Calu3 (cell line): ENCODE measurements around the gene BCAS1. TPM values are rescaled to one million over a fixed set of nuclear protein-coding genes. Genes with fewer than 3 reads are reported as not detected.

Experiments used
- BruUV-seq: library from RNA; stranded (reverse); fragments of 400-500 nt; replicated peaks from 2 replicates; lab custom pipeline; 2021; lab: Mats Ljungman, UMichigan
- CTCF ChIA-PET: fragments of 300-600 bp; sonication (Branson Sonifier 250); formaldehyde crosslinking; loops from one replicate; lab custom pipeline; 2022; ENCODE audit warnings: antibody characterized with exemption; lab: Charles Lee
- DNase-seq: peaks from one replicate; pipeline ENCODE4 v3.0.0; 2022
- H3K27ac Mint-ChIP-seq: one replicate; pipeline ENCODE4 v1.8.0; 2022; ENCODE audit warnings: mixed read lengths; ENCODE audit not compliant: unreplicated experiment
- H3K27me3 Mint-ChIP-seq: one replicate; pipeline ENCODE4 v1.8.0; 2022; ENCODE audit warnings: mixed read lengths; ENCODE audit not compliant: unreplicated experiment
- H3K36me3 Mint-ChIP-seq: one replicate; pipeline ENCODE4 v1.8.0; 2022; ENCODE audit warnings: mild to moderate bottlenecking, moderate library complexity, mixed read lengths; ENCODE audit not compliant: insufficient read depth, unreplicated experiment
- H3K4me1 Mint-ChIP-seq: one replicate; pipeline ENCODE4 v1.8.0; 2022; ENCODE audit warnings: mild to moderate bottlenecking, low read depth, mixed read lengths; ENCODE audit not compliant: unreplicated experiment
- H3K4me3 Mint-ChIP-seq: one replicate; pipeline ENCODE4 v1.8.0; 2022; ENCODE audit warnings: mild to moderate bottlenecking, low read depth, moderate library complexity, mixed read lengths; ENCODE audit not compliant: unreplicated experiment
- H3K9me3 Mint-ChIP-seq: one replicate; pipeline ENCODE4 v1.8.0; 2022; ENCODE audit warnings: low read depth, mixed read lengths; ENCODE audit not compliant: unreplicated experiment
- intact Hi-C: fragments of 100-400 bp; cut with micrococcal nuclease; formaldehyde crosslinking; loops from one replicate; pipeline ENCODE4 v1.10.0; 2022; ENCODE audit not compliant: unreplicated experiment
- total RNA-seq: library from RNA; stranded (reverse); gene quantifications from 2 replicates; pipeline ENCODE4 v1.2.3, GENCODE V29; 2022
- TF ChIP-seq, protein P1 (sequence below): fragments of 200-600 bp; IDR thresholded peaks from one replicate; pipeline ENCODE4 v1.8.0; 2022; ENCODE audit warnings: antibody characterized with exemption; ENCODE audit not compliant: unreplicated experiment

Gene BCAS1
- total RNA-seq, 1 experiment from 2014 or later = 11.1 TPM

GRCh38 chr20:54026295-54027064 lies 43.9 kb downstream of the BCAS1 start:
- H3K4me1 Mint-ChIP-seq = no peaks in the 10 kb centered on the region
- H3K36me3 Mint-ChIP-seq = no peaks in the 10 kb centered on the region
- no peak for DNase-seq
- no peak overlapping the region for H3K27ac Mint-ChIP-seq
- CTCF ChIA-PET = no interaction called here
- intact Hi-C loops = no loop called here
- H3K9me3 Mint-ChIP-seq = no peaks in the 10 kb centered on the region
- peaks cover 39% of the 10 kb centered on the region for H3K27me3 Mint-ChIP-seq
- H3K4me3 Mint-ChIP-seq = no peak overlapping the region
- TF ChIP-seq, protein P1, sequence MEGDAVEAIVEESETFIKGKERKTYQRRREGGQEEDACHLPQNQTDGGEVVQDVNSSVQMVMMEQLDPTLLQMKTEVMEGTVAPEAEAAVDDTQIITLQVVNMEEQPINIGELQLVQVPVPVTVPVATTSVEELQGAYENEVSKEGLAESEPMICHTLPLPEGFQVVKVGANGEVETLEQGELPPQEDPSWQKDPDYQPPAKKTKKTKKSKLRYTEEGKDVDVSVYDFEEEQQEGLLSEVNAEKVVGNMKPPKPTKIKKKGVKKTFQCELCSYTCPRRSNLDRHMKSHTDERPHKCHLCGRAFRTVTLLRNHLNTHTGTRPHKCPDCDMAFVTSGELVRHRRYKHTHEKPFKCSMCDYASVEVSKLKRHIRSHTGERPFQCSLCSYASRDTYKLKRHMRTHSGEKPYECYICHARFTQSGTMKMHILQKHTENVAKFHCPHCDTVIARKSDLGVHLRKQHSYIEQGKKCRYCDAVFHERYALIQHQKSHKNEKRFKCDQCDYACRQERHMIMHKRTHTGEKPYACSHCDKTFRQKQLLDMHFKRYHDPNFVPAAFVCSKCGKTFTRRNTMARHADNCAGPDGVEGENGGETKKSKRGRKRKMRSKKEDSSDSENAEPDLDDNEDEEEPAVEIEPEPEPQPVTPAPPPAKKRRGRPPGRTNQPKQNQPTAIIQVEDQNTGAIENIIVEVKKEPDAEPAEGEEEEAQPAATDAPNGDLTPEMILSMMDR = no peak
- BruUV-seq = no TSS peak

DNA sequence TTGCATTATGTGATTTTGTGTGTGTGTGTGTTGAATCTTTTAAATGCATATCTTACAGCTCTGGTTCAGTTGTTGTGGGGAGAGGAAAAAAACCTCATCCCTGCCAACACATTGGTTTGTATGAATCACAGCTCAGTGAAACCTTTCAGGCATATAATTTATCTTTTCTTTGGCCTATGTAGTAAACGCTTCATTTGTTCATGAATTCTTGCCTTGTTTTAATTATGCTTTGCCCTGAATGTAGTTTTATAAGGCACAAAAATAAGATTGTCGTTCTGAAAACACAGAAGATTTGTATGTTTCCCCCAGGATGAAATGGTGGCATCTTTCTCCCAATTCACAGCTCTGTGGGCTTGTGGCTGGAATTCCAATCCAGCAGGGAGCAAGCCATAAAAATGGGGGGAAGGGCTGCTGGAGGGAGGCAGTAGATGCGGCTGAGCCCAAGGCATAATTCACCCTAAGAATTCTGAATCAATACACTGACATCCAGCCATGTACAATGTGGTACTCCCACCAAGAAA lies 45.1 kb downstream of the BCAS1 start:
- H3K27ac Mint-ChIP-seq = no peak overlapping the region
- no peak overlapping the region for H3K4me3 Mint-ChIP-seq
- DNase-seq = no peak

GRCh38 chr20:54023406-54023805 lies 47.0 kb downstream of the BCAS1 start:
- CTCF ChIA-PET = no interaction called here

More for the DNA sequence above, 45.1 kb downstream of the BCAS1 start:
- H3K36me3 Mint-ChIP-seq = no peaks in the 10 kb centered on the region
- TF ChIP-seq, protein P1 = no peak
- BruUV-seq = no TSS peak
- H3K27me3 Mint-ChIP-seq = peaks cover 28% of the 10 kb centered on the region
- no peaks in the 10 kb centered on the region for H3K9me3 Mint-ChIP-seq
- H3K4me1 Mint-ChIP-seq = no peaks in the 10 kb centered on the region
- intact Hi-C loops = no loop called here
- CTCF ChIA-PET = no interaction called here

GRCh38 chr20:54021446-54022235 lies 48.8 kb downstream of the BCAS1 start:
- intact Hi-C loops = no loop called here
- CTCF ChIA-PET = no interaction called here
- Mint-ChIP-seq H3K4me3 (no peak overlapping the region), H3K36me3 (no peaks in the 10 kb centered on the region), H3K9me3 (no peaks in the 10 kb centered on the region), H3K27me3 (peaks cover 15% of the 10 kb centered on the region), H3K27ac (no peak overlapping the region), H3K4me1 (no peaks in the 10 kb centered on the region)
- no TSS peak for BruUV-seq
- TF ChIP-seq, protein P1 = no peak
- no peak for DNase-seq

More at GRCh38 chr20:54023406-54023805, 47.0 kb downstream of the BCAS1 start:
- Mint-ChIP-seq H3K27ac (no peak overlapping the region), H3K27me3 (peaks cover 15% of the 10 kb centered on the region), H3K9me3 (no peaks in the 10 kb centered on the region), H3K36me3 (no peaks in the 10 kb centered on the region), H3K4me3 (no peak overlapping the region), H3K4me1 (no peaks in the 10 kb centered on the region)
- intact Hi-C loops = no loop called here
- TF ChIP-seq, protein P1 = no peak
- DNase-seq = no peak
- BruUV-seq = no TSS peak
